ENCODE results near the gene PLA2G4E. TPM values are rescaled to one million over a fixed set of nuclear protein-coding genes. Genes with fewer than 3 reads are reported as not detected.

PLA2G4E gene
- total RNA-seq, 1 donor from 2014 or later = not detected

DNA sequence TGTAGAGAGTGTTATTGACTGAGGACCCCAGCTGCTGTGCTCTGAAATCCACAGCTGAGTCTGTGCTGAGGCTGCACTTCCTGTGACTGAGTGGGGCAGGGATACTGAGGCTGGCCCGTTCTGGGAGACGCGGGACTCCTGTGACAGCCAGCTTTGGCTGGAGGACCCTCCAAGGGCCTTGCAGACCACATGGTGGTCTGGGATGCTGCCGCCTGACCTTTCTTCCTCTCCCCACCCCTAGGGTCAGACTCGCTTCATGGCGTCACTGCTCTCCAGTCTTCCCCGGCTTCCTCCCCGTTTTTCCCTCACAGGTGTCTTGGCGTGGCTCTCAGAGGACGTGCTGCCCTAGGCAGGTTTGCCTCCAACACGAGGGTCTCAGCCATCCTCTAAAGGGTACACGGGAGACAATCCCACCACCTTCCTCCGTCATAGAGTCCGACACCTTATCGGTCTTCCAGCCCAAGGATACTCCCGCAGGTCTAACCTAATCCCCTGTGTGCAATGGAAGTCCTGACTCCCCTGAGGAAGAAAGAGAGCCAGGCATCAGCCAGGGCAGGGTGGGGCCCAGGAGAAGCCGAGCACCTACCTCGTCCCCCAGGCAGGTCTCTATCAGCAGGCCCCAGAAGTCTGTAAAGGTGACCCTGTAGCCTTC, 28.6 kb downstream of the PLA2G4E start:
- Mint-ChIP-seq H3K27ac (ENCODE audit: unreplicated experiment) (no peak overlapping the region), H3K36me3 (ENCODE audit: low read depth) (no peaks in the 10 kb centered on the region), H3K27me3 (ENCODE audit: low read depth) (no peaks in the 10 kb centered on the region), H3K4me3 (no peak overlapping the region), H3K9me3 (no peaks in the 10 kb centered on the region), H3K4me1 (peaks cover 8% of the 10 kb centered on the region)
- DNase-seq (ENCODE audit: low read depth, low spot score) = no peak
- TF ChIP-seq, protein P1, sequence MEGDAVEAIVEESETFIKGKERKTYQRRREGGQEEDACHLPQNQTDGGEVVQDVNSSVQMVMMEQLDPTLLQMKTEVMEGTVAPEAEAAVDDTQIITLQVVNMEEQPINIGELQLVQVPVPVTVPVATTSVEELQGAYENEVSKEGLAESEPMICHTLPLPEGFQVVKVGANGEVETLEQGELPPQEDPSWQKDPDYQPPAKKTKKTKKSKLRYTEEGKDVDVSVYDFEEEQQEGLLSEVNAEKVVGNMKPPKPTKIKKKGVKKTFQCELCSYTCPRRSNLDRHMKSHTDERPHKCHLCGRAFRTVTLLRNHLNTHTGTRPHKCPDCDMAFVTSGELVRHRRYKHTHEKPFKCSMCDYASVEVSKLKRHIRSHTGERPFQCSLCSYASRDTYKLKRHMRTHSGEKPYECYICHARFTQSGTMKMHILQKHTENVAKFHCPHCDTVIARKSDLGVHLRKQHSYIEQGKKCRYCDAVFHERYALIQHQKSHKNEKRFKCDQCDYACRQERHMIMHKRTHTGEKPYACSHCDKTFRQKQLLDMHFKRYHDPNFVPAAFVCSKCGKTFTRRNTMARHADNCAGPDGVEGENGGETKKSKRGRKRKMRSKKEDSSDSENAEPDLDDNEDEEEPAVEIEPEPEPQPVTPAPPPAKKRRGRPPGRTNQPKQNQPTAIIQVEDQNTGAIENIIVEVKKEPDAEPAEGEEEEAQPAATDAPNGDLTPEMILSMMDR (conservative IDR thresholded peaks at IDR 0.05) = no peak

DNA sequence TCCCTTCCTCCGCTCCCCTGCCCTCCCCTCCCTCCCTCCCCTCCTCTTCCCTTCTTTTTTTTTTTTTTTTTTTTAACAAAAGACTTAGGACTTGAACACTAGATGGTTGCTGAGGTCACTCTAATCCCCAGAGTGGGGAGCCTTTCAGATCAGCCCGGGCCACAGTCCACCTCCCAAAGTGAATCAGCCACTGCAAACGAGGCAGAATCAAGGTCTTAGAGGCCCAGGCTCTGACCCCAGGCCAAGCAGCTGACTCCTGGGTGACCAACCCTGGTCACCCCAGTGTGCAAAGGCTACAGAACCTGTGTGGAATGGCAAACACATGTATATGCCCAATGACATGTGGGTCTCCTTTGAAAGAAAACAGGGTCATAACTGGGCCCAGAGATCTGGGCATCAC, 30.2 kb downstream of the PLA2G4E start:
- no peak overlapping the region for H3K4me3 Mint-ChIP-seq
- peaks cover 8% of the 10 kb centered on the region for H3K4me1 Mint-ChIP-seq
- H3K9me3 Mint-ChIP-seq = no peaks in the 10 kb centered on the region
- H3K27ac Mint-ChIP-seq (ENCODE audit: unreplicated experiment) = no peak overlapping the region
- TF ChIP-seq, protein P1 (conservative IDR thresholded peaks at IDR 0.05) = no peak
- no peaks in the 10 kb centered on the region for H3K36me3 Mint-ChIP-seq (ENCODE audit: low read depth)
- H3K27me3 Mint-ChIP-seq (ENCODE audit: low read depth) = no peaks in the 10 kb centered on the region
- DNase-seq (ENCODE audit: low read depth, low spot score) = no peak

DNA sequence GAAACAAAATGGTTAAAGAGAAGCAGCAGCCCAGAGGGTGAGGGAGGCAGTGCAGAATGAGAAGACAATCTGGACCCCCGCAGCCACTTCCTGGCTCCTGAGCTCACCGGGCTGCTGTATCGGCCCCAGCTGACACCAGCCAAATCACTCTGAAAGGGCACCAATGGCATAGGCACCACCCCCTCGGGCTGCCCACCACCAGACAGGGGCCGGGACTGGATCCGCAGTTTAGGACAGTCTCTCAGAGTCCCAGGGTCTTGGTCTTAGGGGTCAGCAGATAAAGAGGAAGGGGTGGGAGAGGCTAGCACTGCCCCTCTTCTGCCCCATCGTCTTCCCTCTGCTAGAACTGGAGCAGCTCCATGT, 30.6 kb downstream of the PLA2G4E start:
- H3K36me3 Mint-ChIP-seq (ENCODE audit: low read depth) = no peaks in the 10 kb centered on the region
- peak overlapping the region; percentile 43 for H3K27ac Mint-ChIP-seq (ENCODE audit: unreplicated experiment)
- TF ChIP-seq, protein P1 (conservative IDR thresholded peaks at IDR 0.05) = no peak
- no peaks in the 10 kb centered on the region for H3K27me3 Mint-ChIP-seq (ENCODE audit: low read depth)
- DNase-seq (ENCODE audit: low read depth, low spot score) = no peak
- H3K4me3 Mint-ChIP-seq = no peak overlapping the region
- no peaks in the 10 kb centered on the region for H3K9me3 Mint-ChIP-seq
- H3K4me1 Mint-ChIP-seq = peaks cover 8% of the 10 kb centered on the region

DNA sequence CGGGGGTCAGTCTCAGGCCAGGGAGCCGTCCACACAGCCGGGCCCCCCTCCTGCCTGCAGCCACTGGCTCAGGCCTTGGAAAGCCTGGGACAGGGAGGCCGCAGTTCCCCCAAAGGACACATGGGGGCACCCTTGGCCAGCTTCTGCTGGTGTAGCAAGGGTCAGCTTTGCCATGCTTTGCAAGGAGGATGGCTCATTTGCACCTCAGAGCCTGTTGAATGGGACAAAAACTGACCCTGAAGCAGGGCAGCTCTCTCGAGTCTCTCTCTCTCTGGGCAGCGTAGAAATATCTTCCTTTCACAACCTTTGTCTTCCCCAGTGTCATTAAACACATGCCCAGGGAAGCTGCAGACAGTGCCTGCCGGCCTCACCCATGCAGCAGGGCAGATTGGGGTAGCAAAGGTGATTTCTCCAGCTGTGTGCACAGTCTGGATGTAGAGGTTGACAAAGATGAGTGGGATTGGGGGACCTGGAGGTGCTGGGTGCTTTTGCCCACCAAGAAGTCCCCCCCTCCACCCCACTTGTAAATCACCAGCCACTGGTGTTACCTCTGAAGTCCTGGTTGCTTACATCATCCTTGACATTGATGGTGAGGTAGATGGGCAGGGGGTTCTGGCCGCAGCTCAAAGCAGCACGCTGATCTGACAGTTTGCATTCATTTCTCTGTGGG, 31.1 kb downstream of the PLA2G4E start:
- DNase-seq (ENCODE audit: low read depth, low spot score) = peak; percentile 98
- Mint-ChIP-seq H3K4me1 (peaks cover 8% of the 10 kb centered on the region), H3K27ac (ENCODE audit: unreplicated experiment) (peak overlapping the region; percentile 43), H3K36me3 (ENCODE audit: low read depth) (no peaks in the 10 kb centered on the region), H3K27me3 (ENCODE audit: low read depth) (no peaks in the 10 kb centered on the region), H3K9me3 (no peaks in the 10 kb centered on the region), H3K4me3 (no peak overlapping the region)
- TF ChIP-seq, protein P1 (conservative IDR thresholded peaks at IDR 0.05) = peak; percentile 98

DNA sequence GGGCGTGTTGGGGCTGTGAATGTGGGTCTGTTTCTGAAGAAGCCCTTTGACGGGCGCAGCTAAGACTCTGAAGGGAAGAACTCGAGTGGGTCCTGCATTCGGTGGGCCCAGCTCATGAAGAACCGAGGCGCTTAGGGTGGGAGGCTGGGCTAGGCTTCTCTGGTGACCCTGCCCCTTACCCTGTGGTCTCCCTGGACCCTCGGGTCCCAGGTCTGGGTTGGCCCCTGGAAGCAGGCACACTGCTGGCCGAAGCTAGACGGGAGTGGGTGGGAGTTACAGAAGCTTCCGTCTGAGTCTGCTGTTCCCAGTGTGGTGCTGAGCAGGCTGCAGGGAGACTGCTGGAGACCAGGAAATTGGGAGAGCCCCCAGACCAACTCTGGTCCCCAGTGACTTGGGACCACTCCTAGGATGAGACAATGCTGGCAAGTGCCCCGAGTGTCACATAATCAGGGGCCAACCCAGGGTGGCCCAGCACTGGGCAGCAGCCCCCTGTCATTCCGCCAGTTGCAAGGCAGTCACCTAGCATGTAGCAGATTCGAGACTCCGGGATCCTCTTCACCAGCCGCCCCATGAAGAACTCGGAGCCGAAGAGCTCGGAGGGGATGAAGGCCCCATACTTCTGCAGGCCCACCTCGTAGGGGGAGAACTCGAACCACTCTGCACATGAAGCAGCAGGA, 31.8 kb downstream of the PLA2G4E start:
- peaks cover 8% of the 10 kb centered on the region for H3K4me1 Mint-ChIP-seq
- no peaks in the 10 kb centered on the region for H3K27me3 Mint-ChIP-seq (ENCODE audit: low read depth)
- no peak overlapping the region for H3K4me3 Mint-ChIP-seq
- no peak overlapping the region for H3K27ac Mint-ChIP-seq (ENCODE audit: unreplicated experiment)
- DNase-seq (ENCODE audit: low read depth, low spot score) = no peak
- H3K36me3 Mint-ChIP-seq (ENCODE audit: low read depth) = no peaks in the 10 kb centered on the region
- TF ChIP-seq, protein P1 (conservative IDR thresholded peaks at IDR 0.05) = no peak
- H3K9me3 Mint-ChIP-seq = no peaks in the 10 kb centered on the region
